Ovary (tissue), 3 donors: ENCODE data around the gene DIPK1B.
"Not testable (repeated sequence)": the region's sequence is repeated elsewhere in the genome, so short reads cannot be mapped to it uniquely, and the experiment has no call there.

Experiments
- CTCF ChIP-seq, 3 donors: fragments of 450-650 bp in 2 of 3; fragments of 200-600 bp in 1 of 3; IDR thresholded peaks; one replicate each; pipeline versions ENCODE4 v1.5.1 to v1.8.0; 2016 to 2022; ENCODE audit warnings: antibody characterized with exemption in 3 of 3, mild to moderate bottlenecking in 1 of 3
- POLR2A ChIP-seq: fragments of 450-650 bp; IDR thresholded peaks from one replicate; pipeline ENCODE4 v1.6.1; 2017; ENCODE audit warnings: antibody characterized with exemption, mild to moderate bottlenecking, moderate library complexity
- donor health status: DM: no; HTN: no; CAD: no.

GRCh38 chr9:136704741-136705140 lies 7.6 kb upstream of the DIPK1B start:
- TF ChIP-seq CTCF (IDR thresholded peaks at IDR 0.05); POLR2A: not testable (repeated sequence)
